ENCODE data around the gene RBCK1. TPM values are rescaled to one million over a fixed set of nuclear protein-coding genes. Genes with fewer than 3 reads are reported as not detected.

RBCK1 gene
- total RNA-seq, 1 experiment from 2014 or later: 46.8 TPM

- no peak overlapping the region for H2BK5ac ChIP-seq (ENCODE audit: insufficient read length, low read length)
- H2BK12ac ChIP-seq (ENCODE audit: insufficient read length, low read depth, low read length): no peak overlapping the region
- Mint-ChIP-seq H3K4me1 (peaks cover 21 to 23% of the 10 kb centered on the region in 2 experiments), H3K27ac (peak overlapping the region in 1 of 3 experiments; percentile 73; a peak in 1 of 7 replicates), H3K9me3 (no peaks in the 10 kb centered on the region), H3K27me3 (ENCODE audit: low read depth) (peaks cover 32% of the 10 kb centered on the region), H3K36me3 (ENCODE audit: insufficient read depth in 1 of 3, low read depth in 3 of 3) (peaks cover 35 to 75% (median 65%) of the 10 kb centered on the region in 3 experiments; a peak in 6 of 7 replicates), H3K4me3 (no peak overlapping the region)
- H3K23ac ChIP-seq (ENCODE audit: insufficient read length, low read depth, low read length): no peak overlapping the region
- no peak overlapping the region for H3K4ac ChIP-seq (ENCODE audit: low read depth, low read length)
- no peak overlapping the region for H2AFZ ChIP-seq (ENCODE audit: low read length)
- H3T11ph ChIP-seq (ENCODE audit: low read length): no peak overlapping the region
- no peaks in the 10 kb centered on the region for H3K79me2 ChIP-seq (ENCODE audit: insufficient read depth, low read length)
- H4K20me1 ChIP-seq (ENCODE audit: control insufficient read depth, insufficient read depth, insufficient read length): no peaks in the 10 kb centered on the region
- H3K27ac ChIP-seq (ENCODE audit: insufficient read length, low read depth, low read length): no peak overlapping the region
- H2BK120ac ChIP-seq (ENCODE audit: low read depth, low read length, poor library complexity, severe bottlenecking): no peak overlapping the region
- no peak overlapping the region for H2AK5ac ChIP-seq (ENCODE audit: insufficient read length, low read length)
- H3K18ac ChIP-seq (ENCODE audit: insufficient read length, low read depth, low read length): no peak overlapping the region
- no peaks in the 10 kb centered on the region for H3K79me1 ChIP-seq (ENCODE audit: insufficient read depth, low read depth, low read length, poor library complexity, severe bottlenecking)
- no peak for DNase-seq
- no peak overlapping the region for H4K5ac ChIP-seq (ENCODE audit: insufficient read length, low read depth, low read length)
- H3K9ac ChIP-seq (ENCODE audit: extremely low read depth, insufficient read length, low read length): no peak overlapping the region
- no peaks in the 10 kb centered on the region for H3K9me3 ChIP-seq (ENCODE audit: control insufficient read depth, low read depth, low read length)
- TF ChIP-seq CTCF (conservative IDR thresholded peaks at IDR 0.05): no peak
- H3K23me2 ChIP-seq (ENCODE audit: insufficient read length, low read depth, low read length, poor library complexity, severe bottlenecking): no peaks in the 10 kb centered on the region
- H3K56ac ChIP-seq (ENCODE audit: insufficient read length, low read depth, low read length): no peak overlapping the region
- H3K27me3 ChIP-seq (ENCODE audit: insufficient read depth, low read length): peaks cover 5% of the 10 kb centered on the region; the same call in 1 of the 2 replicates
- no peak overlapping the region for H3K4me2 ChIP-seq (ENCODE audit: insufficient read depth, insufficient read length, low read length)
- H3K4me1 ChIP-seq (ENCODE audit: insufficient read depth, low read length): peaks cover 3% of the 10 kb centered on the region; the same call in 1 of the 2 replicates
- no peak overlapping the region for H3K14ac ChIP-seq (ENCODE audit: insufficient read depth, low read length)
- no peak overlapping the region for H2BK15ac ChIP-seq (ENCODE audit: low read depth, low read length)
- no peak overlapping the region for H2BK20ac ChIP-seq (ENCODE audit: low read depth, low read length, poor library complexity, severe bottlenecking)
- WGBS (ENCODE audit: extremely low coverage, insufficient read length, low lambda C conversion rate): no CpG with 5 or more reads among the region's 6 CpGs
- H4K91ac ChIP-seq (ENCODE audit: insufficient read length, low read depth, low read length): no peak overlapping the region
- no peak overlapping the region for H4K8ac ChIP-seq (replicated peaks; ENCODE audit: insufficient read length, low read depth, low read length)
Observed at GRCh38 chr20:437787-438486, 29.8 kb downstream of the RBCK1 start.

Data from H9 (cell line).